Activated CD4-positive, CD25-positive, alpha-beta regulatory T cell treated with anti-CD3 and anti-CD28 coated beads, Interleukin-2, amount 50 U/mL, for 24 hours (primary cell): Measurements from ENCODE around the gene CLPTM1L.
A peak's percentile ranks its signal among the peaks of the same experiment; 100 is the strongest.

Experiments used
- ATAC-seq, 2 donors: fragments of 150-1000 bp; cut with Tn5 transposase; one replicate each; pipeline ENCODE4 v1.10.0; 2021; ENCODE audit warnings: mild to moderate bottlenecking in 1 of 2, moderate library complexity in 1 of 2

CLPTM1L gene

DNA sequence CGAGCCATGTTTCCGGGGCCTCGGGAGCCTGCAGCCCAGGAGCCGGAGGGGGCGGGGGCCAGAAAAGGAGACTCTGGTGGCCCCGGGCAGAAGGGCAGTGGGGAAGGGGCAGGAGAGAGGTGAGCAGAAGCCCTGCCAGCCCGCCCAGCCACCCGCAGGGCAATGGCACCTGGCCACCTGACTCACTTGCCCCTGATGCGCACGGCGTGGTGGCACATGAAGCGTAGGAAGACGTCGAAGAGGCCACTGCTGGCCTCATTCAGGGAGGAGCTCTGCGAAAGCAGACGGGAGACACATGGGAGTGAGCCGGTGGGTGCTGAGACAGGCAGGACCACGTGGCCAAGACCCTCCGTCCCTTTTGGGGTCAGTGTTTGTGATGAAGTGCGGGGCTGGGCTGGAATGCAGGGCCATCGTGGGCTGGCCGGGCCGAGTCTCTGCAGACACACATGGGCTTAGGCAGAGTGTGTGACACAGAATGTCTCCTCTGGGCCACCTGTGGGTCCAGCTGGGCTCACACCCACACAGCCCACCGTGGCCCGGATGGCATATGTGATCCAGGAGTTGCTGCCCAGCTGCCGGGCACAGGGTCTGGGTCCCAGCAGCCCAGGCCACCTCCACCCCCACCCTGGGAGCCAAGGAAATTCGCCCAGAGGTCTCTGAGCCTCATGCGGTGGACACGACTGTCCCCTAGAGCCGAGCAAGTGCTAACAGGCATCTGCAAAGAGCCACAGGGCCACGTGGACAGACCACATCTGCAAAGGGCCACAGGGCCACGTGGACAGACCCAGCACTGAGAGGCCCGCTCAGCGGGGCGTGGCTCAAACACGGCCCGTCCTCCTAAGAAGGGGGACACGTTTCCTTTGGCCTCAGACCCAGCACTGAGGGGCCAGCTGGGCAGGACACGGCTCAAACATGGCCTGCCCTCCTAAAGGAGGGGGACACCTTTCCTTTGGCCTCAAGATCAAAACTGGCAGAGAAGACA, 73.7 kb downstream of the CLPTM1L start:
- no peak for ATAC-seq

DNA sequence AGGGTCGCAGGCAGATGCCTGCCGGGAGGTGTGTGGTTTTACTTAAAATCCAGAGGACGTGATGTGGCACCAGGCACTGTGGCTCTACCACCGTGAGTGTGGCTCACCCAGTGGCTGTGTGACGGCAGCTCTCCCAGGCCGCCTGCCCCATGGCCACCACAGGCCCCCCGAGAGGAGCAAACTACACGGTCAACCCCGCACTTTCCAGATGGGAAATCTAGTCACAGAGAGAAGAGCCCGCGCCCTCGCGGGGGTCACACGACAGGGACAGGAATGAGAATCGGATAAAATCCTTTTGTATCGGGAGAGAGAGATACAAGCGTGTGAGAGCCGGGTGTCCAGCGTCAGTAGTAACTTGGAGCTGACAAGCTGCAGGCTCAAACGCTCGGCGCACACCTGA, 74.5 kb downstream of the CLPTM1L start:
- ATAC-seq, result no peak

DNA sequence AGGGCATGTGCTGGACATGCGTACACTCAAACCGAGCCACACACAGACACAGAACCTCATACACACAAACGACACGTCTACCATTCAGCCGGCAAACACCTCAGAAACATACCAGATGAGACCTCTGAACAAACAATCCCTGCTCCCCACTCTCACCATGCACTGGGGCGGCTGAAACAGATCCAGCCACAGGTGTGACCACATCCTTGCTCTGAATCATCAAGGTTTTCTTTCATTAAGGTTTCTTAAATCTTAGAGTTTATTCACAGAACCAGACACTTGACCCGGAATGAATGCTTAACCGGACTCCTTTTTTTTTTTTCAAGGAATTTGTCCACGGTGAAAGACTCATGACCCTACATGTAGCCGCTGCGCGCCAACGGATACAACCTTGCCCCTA, 76.2 kb downstream of the CLPTM1L start:
- ATAC-seq, result peak; percentile 73 to 78

DNA sequence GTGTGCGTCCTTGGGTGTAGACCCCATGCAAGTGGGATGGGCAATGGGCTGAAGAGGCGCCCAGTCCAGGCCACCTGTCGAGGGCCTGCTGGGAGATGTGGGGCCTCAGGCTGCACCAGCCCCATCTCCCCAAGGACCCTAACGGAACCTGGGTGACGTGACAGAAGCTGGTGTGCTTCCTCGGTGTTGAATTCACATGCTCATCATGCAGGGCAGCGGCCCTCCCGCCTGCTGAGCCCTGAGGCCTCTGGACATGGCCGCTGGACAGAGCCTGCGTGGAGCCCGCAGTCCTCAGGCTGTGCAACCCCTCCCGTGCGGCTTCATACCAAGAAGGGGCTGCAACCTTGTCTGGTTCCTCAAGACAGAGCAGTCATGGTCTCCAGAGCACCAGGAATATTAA, 76.8 kb downstream of the CLPTM1L start:
- no peak for ATAC-seq
